ENCODE results near the gene HMG20A. TPM values are rescaled to one million over a fixed set of nuclear protein-coding genes. Genes with fewer than 3 reads are reported as not detected.

HMG20A gene
- total RNA-seq, 2 donors from 2014 or later, result 49.8 to 58.2 TPM

GRCh38 chr15:77503240-77503639 lies 82.6 kb downstream of the HMG20A start:
- H3K27ac Mint-ChIP-seq, result no peak overlapping the region

DNA sequence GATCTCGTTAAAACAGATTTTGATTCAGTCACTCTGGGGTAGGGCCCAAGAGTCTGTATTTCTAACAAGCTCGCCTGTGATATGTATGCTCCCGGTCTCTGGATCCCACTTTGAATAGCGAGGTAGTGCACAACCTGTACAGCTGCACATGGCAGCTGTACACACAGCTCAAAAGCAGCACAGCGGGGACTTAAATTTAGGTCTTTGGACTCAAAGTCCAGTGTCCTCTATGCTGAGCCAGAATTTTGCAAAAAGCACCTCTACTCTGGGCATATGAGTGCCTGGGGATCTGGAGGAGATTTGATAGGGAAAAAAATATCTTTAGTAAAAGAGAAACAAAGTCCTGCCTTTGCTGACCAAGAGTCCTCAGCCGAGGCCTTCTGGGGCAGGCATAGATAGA lies 83.1 kb downstream of the HMG20A start:
- 92 to 95% methylated on average over 5 to 6 of the region's 6 CpGs for WGBS, 2 experiments (ENCODE audit: insufficient coverage in 1 of 2, insufficient read length in 1 of 2)
- Mint-ChIP-seq H3K4me3 (no peak overlapping the region), H3K27me3 (ENCODE audit: insufficient read depth) (no peaks in the 10 kb centered on the region), H3K4me1 (peaks cover 11% of the 10 kb centered on the region), H3K27ac (peak overlapping the region; percentile 31), H3K9me3 (no peaks in the 10 kb centered on the region), H3K36me3 (ENCODE audit: low read depth) (no peaks in the 10 kb centered on the region)
- TF ChIP-seq, protein P1, sequence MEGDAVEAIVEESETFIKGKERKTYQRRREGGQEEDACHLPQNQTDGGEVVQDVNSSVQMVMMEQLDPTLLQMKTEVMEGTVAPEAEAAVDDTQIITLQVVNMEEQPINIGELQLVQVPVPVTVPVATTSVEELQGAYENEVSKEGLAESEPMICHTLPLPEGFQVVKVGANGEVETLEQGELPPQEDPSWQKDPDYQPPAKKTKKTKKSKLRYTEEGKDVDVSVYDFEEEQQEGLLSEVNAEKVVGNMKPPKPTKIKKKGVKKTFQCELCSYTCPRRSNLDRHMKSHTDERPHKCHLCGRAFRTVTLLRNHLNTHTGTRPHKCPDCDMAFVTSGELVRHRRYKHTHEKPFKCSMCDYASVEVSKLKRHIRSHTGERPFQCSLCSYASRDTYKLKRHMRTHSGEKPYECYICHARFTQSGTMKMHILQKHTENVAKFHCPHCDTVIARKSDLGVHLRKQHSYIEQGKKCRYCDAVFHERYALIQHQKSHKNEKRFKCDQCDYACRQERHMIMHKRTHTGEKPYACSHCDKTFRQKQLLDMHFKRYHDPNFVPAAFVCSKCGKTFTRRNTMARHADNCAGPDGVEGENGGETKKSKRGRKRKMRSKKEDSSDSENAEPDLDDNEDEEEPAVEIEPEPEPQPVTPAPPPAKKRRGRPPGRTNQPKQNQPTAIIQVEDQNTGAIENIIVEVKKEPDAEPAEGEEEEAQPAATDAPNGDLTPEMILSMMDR (conservative IDR thresholded peaks at IDR 0.05), result no peak
- no peaks in the 10 kb centered on the region for H3K27me3 ChIP-seq (ENCODE audit: control insufficient read depth, insufficient read depth, low read length, poor library complexity, severe bottlenecking)
- no peaks in the 10 kb centered on the region for H3K9me3 ChIP-seq (ENCODE audit: control insufficient read depth, low read length)
- no peak overlapping the region for H3K27ac ChIP-seq (ENCODE audit: low read depth, low read length)
- DNase-seq, result no peak
- no peaks in the 10 kb centered on the region for H3K36me3 ChIP-seq (ENCODE audit: control insufficient read depth, insufficient read depth, low read length)
- peaks cover 4% of the 10 kb centered on the region for H3K4me1 ChIP-seq (ENCODE audit: control insufficient read depth, insufficient read depth, low read length)
- no peak overlapping the region for H3K9ac ChIP-seq (ENCODE audit: extremely low read depth, low read length, poor library complexity, severe bottlenecking)
- H3K4me3 ChIP-seq (ENCODE audit: low read length), result no peak overlapping the region

More at GRCh38 chr15:77503240-77503639, 82.6 kb downstream of the HMG20A start:
- H3K9me3 ChIP-seq (ENCODE audit: control insufficient read depth, low read length), result no peaks in the 10 kb centered on the region
- DNase-seq, result no peak
- TF ChIP-seq, protein P1 (conservative IDR thresholded peaks at IDR 0.05), result no peak
- no peaks in the 10 kb centered on the region for H3K27me3 Mint-ChIP-seq (ENCODE audit: insufficient read depth)
- H3K27ac ChIP-seq (ENCODE audit: low read depth, low read length), result no peak overlapping the region
- no peaks in the 10 kb centered on the region for H3K27me3 ChIP-seq (ENCODE audit: control insufficient read depth, insufficient read depth, low read length, poor library complexity, severe bottlenecking)
- no peak overlapping the region for H3K4me3 Mint-ChIP-seq
- peaks cover 14% of the 10 kb centered on the region for H3K4me1 Mint-ChIP-seq
- H3K9ac ChIP-seq (ENCODE audit: extremely low read depth, low read length, poor library complexity, severe bottlenecking), result no peak overlapping the region
- H3K4me1 ChIP-seq (ENCODE audit: control insufficient read depth, insufficient read depth, low read length), result peaks cover 6% of the 10 kb centered on the region
- H3K36me3 ChIP-seq (ENCODE audit: control insufficient read depth, insufficient read depth, low read length), result no peaks in the 10 kb centered on the region
- no peaks in the 10 kb centered on the region for H3K9me3 Mint-ChIP-seq
- no peaks in the 10 kb centered on the region for H3K36me3 Mint-ChIP-seq (ENCODE audit: low read depth)
- no peak overlapping the region for H3K4me3 ChIP-seq (ENCODE audit: low read length)

- no peak overlapping the region for H3K4me3 ChIP-seq (ENCODE audit: low read length)
- H3K4me3 Mint-ChIP-seq, result no peak overlapping the region
- DNase-seq, result no peak
- H3K27ac ChIP-seq (ENCODE audit: low read depth, low read length), result peak overlapping the region; percentile 32
- H3K27me3 Mint-ChIP-seq (ENCODE audit: insufficient read depth), result no peaks in the 10 kb centered on the region
- no peak overlapping the region for H3K9ac ChIP-seq (ENCODE audit: extremely low read depth, low read length, poor library complexity, severe bottlenecking)
- H3K9me3 Mint-ChIP-seq, result no peaks in the 10 kb centered on the region
- no peaks in the 10 kb centered on the region for H3K27me3 ChIP-seq (ENCODE audit: control insufficient read depth, insufficient read depth, low read length, poor library complexity, severe bottlenecking)
- TF ChIP-seq, protein P1 (conservative IDR thresholded peaks at IDR 0.05), result no peak
- no peaks in the 10 kb centered on the region for H3K9me3 ChIP-seq (ENCODE audit: control insufficient read depth, low read length)
- H3K4me1 ChIP-seq (ENCODE audit: control insufficient read depth, insufficient read depth, low read length), result peaks cover 1% of the 10 kb centered on the region
- H3K36me3 ChIP-seq (ENCODE audit: control insufficient read depth, insufficient read depth, low read length), result no peaks in the 10 kb centered on the region
- no peak overlapping the region for H3K27ac Mint-ChIP-seq
- WGBS, 2 experiments (ENCODE audit: insufficient coverage in 1 of 2, insufficient read length in 1 of 2), result 87 to 91% methylated on average over 7 to 8 of the region's 8 CpGs
- no peaks in the 10 kb centered on the region for H3K36me3 Mint-ChIP-seq (ENCODE audit: low read depth)
- peaks cover 8% of the 10 kb centered on the region for H3K4me1 Mint-ChIP-seq
Observed at GRCh38 chr15:77504306-77504705, 83.6 kb downstream of the HMG20A start.
